Panc1 (cell line): ENCODE measurements around the gene TRIM45. TPM values are rescaled to one million over a fixed set of nuclear protein-coding genes. Genes with fewer than 3 reads are reported as not detected.
"Not testable (repeated sequence)": the region's sequence is repeated elsewhere in the genome, so short reads cannot be mapped to it uniquely, and the experiment has no call there.

Source experiments
- ATAC-seq: fragments of 200-7000 bp; cut with Tn5 transposase; 2 replicates; pipeline ENCODE4 v1.9.1; 2020; ENCODE audit warnings: mild to moderate bottlenecking, moderate library complexity
- BruUV-seq: library from RNA; stranded (reverse); fragments of 400-500 nt; replicated peaks from 2 replicates; lab custom pipeline; 2021; lab: Mats Ljungman, UMichigan
- CTCF ChIA-PET: fragments of 300-600 bp; sonication (Branson Sonifier 250); formaldehyde crosslinking; loops from one replicate; lab custom pipeline; 2022; ENCODE audit warnings: antibody characterized with exemption; lab: Charles Lee
- POLR2A ChIA-PET: fragments of 300-600 bp; sonication (Branson Sonifier 250); formaldehyde crosslinking; loops from one replicate; lab custom pipeline; 2022; ENCODE audit warnings: antibody characterized with exemption; lab: Charles Lee
- DNase-seq: peaks from one replicate; pipeline ENCODE4 v3.0.0-alpha.2; 2010; ENCODE audit warnings: low read depth, low spot score
- H3K27ac ChIP-seq: 2 replicates; pipeline ENCODE4 v1.5.1; 2011; ENCODE audit warnings: mild to moderate bottlenecking, low read length, inconsistent platforms
- H3K27me3 ChIP-seq: fragments of 200-500 bp; sonication (Bioruptor generic); 2 replicates; pipeline ENCODE4 v1.6.0; 2014; ENCODE audit warnings: low read length, inconsistent platforms; ENCODE audit not compliant: control insufficient read depth, insufficient read depth
- H3K36me3 ChIP-seq: fragments of 200-500 bp; sonication (Bioruptor generic); 2 replicates; pipeline ENCODE4 v1.5.1; 2014; ENCODE audit warnings: inconsistent platforms, mild to moderate bottlenecking, low read length, moderate library complexity; ENCODE audit not compliant: control insufficient read depth, insufficient read depth
- H3K4me1 ChIP-seq: 2 replicates; pipeline ENCODE4 v1.5.1; 2011; ENCODE audit warnings: inconsistent platforms, mild to moderate bottlenecking, low read length, moderate library complexity; ENCODE audit not compliant: control insufficient read depth, insufficient read depth
- H3K4me3 ChIP-seq, 2 experiments: 2 replicates each; pipeline ENCODE4 v1.5.1; 2011 to 2012; ENCODE audit warnings: low read depth in 2 of 2, low read length in 2 of 2, mild to moderate bottlenecking in 2 of 2, inconsistent platforms in 1 of 2, moderate library complexity in 1 of 2
- H3K9me3 ChIP-seq: fragments of 200-500 bp; sonication (Bioruptor generic); 2 replicates; pipeline ENCODE4 v1.5.1; 2014; ENCODE audit warnings: low read depth, mild to moderate bottlenecking, inconsistent platforms, low read length, moderate library complexity; ENCODE audit not compliant: control insufficient read depth, insufficient read depth
- POLR2AphosphoS5 ChIP-seq: IDR thresholded peaks from 2 replicates; pipeline ENCODE4 v1.6.1; 2012; ENCODE audit warnings: mild to moderate bottlenecking, low read depth, low read length, moderate library complexity
- SIN3A ChIP-seq: IDR thresholded peaks from 2 replicates; pipeline ENCODE4 v1.6.1; 2012; ENCODE audit warnings: low read depth, mild to moderate bottlenecking, low read length, moderate library complexity, borderline replicate concordance; ENCODE audit not compliant: insufficient read depth
- TCF7L2 ChIP-seq: IDR thresholded peaks from 2 replicates; pipeline ENCODE4 v1.6.1; 2011; ENCODE audit warnings: mild to moderate bottlenecking, low read depth, low read length, inconsistent platforms
- in situ Hi-C: cut with HindIII; loops from 2 replicates; pipeline ENCODE4 v1.10.0; 2016; ENCODE audit warnings: low sequenced_read_pairs, low pct_unique_long_range_greater_than_20kb
- intact Hi-C: fragments of 100-400 bp; cut with micrococcal nuclease; formaldehyde crosslinking; loops from one replicate; pipeline ENCODE4 v1.10.0; 2022; ENCODE audit not compliant: unreplicated experiment
- total RNA-seq: library from RNA; stranded (reverse); gene quantifications from one replicate; pipeline ENCODE4 v1.2.1, GENCODE V29; 2021; ENCODE audit not compliant: unreplicated experiment
- TF ChIP-seq, protein P1 (sequence below), 2 experiments: IDR thresholded peaks; 2 replicates each; pipeline ENCODE4 v1.6.1; 2011 to 2012; ENCODE audit warnings: low read depth in 2 of 2, control low read depth in 1 of 2, low read length in 1 of 2, mild to moderate bottlenecking in 1 of 2, moderate library complexity in 1 of 2; ENCODE audit not compliant: insufficient read depth in 1 of 2
- TF ChIP-seq, protein P2 (sequence below): fragments of 450-650 bp; IDR thresholded peaks from 2 replicates; pipeline ENCODE4 v1.5.1; 2017; ENCODE audit warnings: mild to moderate bottlenecking

The TRIM45 gene
- total RNA-seq, 1 experiment from 2014 or later: 4.7 TPM

DNA sequence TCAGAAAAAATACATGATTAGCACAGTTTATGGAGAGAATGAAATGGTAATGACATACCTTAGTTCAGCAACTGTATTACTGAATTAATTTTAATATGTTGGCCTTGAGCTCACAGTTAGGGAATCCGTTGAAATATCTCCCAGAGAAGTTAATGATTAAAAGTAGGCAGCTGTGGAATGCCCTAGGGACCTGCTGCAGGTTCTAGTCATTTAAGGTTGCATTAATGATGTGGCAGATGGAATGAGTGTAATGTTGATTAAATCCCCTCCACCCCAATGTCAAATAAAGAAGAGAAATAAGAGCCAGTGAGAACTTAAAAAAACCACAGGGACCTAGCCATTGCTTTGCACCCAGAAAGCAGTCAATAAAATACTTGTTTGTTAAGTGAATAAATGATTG is 40.3 kb upstream of the TRIM45 start:
- in situ Hi-C loops: no loop called here
- ATAC-seq: no peak
- H3K27ac ChIP-seq: no peak overlapping the region

DNA sequence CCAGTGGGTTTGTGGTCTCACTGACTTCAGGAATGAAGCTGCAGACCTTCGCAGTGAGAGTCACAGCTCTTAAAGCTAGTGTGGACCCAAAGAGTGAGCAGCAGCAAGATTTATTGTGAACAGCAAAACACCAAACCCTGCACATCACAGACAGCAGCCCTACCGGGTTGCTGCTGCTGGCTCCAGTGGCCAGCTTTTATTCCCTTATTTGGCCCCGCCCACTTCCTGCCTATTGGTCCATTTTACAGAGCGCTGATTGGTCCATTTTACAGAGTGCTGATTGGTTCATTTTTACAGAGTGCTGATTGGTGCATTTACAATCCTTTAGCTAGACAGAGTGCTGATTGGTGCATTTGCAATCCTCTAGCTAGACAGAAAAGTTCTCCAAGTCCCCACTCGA is 29.8 kb upstream of the TRIM45 start:
- H3K36me3 ChIP-seq, POLR2A ChIA-PET, H3K27me3 ChIP-seq, intact Hi-C loops, DNase-seq, H3K27ac ChIP-seq, BruUV-seq, ATAC-seq, H3K4me3 ChIP-seq, H3K4me1 ChIP-seq, H3K9me3 ChIP-seq, in situ Hi-C loops: not testable (repeated sequence)
- CTCF ChIA-PET: interaction anchor here (0.7 kb wide), 1 partner anchor 606 kb away, joined by 5 read pairs; no protein-coding TSS in a partner anchor

More for the DNA sequence above, 40.3 kb upstream of the TRIM45 start:
- TF ChIP-seq, protein P1, sequence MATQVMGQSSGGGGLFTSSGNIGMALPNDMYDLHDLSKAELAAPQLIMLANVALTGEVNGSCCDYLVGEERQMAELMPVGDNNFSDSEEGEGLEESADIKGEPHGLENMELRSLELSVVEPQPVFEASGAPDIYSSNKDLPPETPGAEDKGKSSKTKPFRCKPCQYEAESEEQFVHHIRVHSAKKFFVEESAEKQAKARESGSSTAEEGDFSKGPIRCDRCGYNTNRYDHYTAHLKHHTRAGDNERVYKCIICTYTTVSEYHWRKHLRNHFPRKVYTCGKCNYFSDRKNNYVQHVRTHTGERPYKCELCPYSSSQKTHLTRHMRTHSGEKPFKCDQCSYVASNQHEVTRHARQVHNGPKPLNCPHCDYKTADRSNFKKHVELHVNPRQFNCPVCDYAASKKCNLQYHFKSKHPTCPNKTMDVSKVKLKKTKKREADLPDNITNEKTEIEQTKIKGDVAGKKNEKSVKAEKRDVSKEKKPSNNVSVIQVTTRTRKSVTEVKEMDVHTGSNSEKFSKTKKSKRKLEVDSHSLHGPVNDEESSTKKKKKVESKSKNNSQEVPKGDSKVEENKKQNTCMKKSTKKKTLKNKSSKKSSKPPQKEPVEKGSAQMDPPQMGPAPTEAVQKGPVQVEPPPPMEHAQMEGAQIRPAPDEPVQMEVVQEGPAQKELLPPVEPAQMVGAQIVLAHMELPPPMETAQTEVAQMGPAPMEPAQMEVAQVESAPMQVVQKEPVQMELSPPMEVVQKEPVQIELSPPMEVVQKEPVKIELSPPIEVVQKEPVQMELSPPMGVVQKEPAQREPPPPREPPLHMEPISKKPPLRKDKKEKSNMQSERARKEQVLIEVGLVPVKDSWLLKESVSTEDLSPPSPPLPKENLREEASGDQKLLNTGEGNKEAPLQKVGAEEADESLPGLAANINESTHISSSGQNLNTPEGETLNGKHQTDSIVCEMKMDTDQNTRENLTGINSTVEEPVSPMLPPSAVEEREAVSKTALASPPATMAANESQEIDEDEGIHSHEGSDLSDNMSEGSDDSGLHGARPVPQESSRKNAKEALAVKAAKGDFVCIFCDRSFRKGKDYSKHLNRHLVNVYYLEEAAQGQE (IDR thresholded peaks at IDR 0.05; ENCODE audit: insufficient read depth in 1 of 2, low read depth in 2 of 2, low read length in 1 of 2): no peak
- TF ChIP-seq SIN3A (no peak), TCF7L2 (no peak), POLR2AphosphoS5 (no peak)
- TF ChIP-seq, protein P2, sequence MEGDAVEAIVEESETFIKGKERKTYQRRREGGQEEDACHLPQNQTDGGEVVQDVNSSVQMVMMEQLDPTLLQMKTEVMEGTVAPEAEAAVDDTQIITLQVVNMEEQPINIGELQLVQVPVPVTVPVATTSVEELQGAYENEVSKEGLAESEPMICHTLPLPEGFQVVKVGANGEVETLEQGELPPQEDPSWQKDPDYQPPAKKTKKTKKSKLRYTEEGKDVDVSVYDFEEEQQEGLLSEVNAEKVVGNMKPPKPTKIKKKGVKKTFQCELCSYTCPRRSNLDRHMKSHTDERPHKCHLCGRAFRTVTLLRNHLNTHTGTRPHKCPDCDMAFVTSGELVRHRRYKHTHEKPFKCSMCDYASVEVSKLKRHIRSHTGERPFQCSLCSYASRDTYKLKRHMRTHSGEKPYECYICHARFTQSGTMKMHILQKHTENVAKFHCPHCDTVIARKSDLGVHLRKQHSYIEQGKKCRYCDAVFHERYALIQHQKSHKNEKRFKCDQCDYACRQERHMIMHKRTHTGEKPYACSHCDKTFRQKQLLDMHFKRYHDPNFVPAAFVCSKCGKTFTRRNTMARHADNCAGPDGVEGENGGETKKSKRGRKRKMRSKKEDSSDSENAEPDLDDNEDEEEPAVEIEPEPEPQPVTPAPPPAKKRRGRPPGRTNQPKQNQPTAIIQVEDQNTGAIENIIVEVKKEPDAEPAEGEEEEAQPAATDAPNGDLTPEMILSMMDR: no peak
- BruUV-seq: no TSS peak
- Histone ChIP-seq H3K4me3 (no peak overlapping the region), H3K9me3 (no peaks in the 10 kb centered on the region), H3K4me1 (no peaks in the 10 kb centered on the region), H3K36me3 (no peaks in the 10 kb centered on the region), H3K27me3 (0 out of 2 replicates have a peak, but pooled peaks cover 2% of the 10 kb centered on the region)
- ChIA-PET POLR2A (no interaction called here), CTCF (no interaction called here)
- intact Hi-C loops: no loop called here
- no peak for DNase-seq

DNA sequence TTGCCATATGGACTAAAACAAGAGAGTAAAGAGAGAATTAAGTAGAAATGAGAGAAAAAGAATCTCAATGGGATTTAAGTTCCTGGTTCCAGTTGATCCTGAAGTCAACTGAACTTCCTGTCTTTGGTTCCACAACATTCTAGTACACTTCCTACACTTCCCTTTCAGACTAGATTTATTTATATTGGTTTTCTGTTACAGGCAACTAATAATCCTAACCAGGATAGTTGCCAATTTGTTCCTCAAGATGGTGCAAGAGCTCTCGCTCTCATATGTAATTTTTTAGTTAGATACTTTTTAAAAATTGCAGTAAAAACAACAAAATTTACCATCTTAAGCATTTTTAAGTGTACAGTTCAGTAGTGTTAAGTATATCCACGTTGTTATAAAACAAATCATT is 28.8 kb upstream of the TRIM45 start:
- ChIA-PET POLR2A (no interaction called here), CTCF (no interaction called here)
- ATAC-seq (no peak), DNase-seq (no peak)
- in situ Hi-C loops (no loop called here), intact Hi-C loops (no loop called here)
- H3K4me3 ChIP-seq: no peak overlapping the region
- BruUV-seq: no TSS peak
- no peaks in the 10 kb centered on the region for H3K9me3 ChIP-seq
- no peaks in the 10 kb centered on the region; the same call in 1 of the 2 replicates for H3K4me1 ChIP-seq
- no peaks in the 10 kb centered on the region for H3K27me3 ChIP-seq
- H3K36me3 ChIP-seq: no peaks in the 10 kb centered on the region
- no peak overlapping the region for H3K27ac ChIP-seq
- TF ChIP-seq, protein P2: no peak; the same call in 1 of the 2 replicates
- TF ChIP-seq POLR2AphosphoS5: no peak
- TF ChIP-seq, protein P1 (IDR thresholded peaks at IDR 0.05; ENCODE audit: insufficient read depth in 1 of 2, low read depth in 2 of 2, low read length in 1 of 2): no peak
- no peak for TF ChIP-seq SIN3A
- TF ChIP-seq TCF7L2: no peak
